ENCODE measurements around the gene LPCAT1.

DNA sequence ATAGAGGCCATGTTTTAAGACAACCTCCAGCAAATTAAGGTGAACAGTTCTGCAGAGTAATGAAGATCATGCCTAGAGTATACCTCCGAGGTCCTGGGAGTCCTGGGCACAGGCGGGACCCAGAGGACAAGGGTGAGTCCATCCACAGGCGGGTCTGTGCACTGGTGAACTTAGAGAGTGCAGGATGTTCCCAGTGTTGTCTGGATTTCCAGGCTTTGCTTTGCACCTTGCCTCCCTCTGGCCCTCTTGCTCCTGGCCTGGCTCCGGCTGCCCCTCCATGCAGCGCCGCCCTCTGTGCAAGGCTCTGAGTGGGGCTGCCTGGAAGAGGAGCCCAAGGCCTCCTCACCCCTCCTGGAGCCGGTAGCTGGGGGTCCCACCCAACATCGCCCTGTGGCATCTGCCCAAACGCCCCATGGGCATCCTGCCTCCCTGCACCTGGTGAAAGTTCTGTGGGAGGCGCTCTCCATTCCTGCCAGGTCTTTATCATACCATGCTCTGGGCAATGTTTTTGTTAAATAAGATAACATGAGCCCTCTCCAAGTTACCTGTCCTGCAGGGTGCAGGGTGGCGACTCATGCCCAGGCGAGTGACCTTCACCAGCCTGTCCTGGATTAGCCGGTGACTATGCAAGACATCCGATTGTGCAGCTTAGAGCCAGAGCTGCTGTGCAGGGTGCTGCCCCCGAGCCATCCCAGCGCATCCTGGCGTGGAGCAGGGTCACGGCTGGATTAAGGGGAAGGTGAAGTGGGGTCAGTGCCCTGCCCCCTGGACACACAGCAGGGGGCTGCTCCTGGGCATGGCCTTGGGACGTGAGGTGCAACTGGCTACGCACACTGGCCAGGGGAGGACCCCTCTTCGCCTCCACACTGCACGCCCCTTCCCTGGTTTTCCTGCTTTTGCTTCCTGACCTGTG lies 41.3 kb upstream of the LPCAT1 start:
- TF ChIP-seq, protein P1, sequence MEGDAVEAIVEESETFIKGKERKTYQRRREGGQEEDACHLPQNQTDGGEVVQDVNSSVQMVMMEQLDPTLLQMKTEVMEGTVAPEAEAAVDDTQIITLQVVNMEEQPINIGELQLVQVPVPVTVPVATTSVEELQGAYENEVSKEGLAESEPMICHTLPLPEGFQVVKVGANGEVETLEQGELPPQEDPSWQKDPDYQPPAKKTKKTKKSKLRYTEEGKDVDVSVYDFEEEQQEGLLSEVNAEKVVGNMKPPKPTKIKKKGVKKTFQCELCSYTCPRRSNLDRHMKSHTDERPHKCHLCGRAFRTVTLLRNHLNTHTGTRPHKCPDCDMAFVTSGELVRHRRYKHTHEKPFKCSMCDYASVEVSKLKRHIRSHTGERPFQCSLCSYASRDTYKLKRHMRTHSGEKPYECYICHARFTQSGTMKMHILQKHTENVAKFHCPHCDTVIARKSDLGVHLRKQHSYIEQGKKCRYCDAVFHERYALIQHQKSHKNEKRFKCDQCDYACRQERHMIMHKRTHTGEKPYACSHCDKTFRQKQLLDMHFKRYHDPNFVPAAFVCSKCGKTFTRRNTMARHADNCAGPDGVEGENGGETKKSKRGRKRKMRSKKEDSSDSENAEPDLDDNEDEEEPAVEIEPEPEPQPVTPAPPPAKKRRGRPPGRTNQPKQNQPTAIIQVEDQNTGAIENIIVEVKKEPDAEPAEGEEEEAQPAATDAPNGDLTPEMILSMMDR (IDR thresholded peaks at IDR 0.05; ENCODE audit: insufficient read depth, low read depth, low read length) = no peak
- no peak for TF ChIP-seq EZH2 (IDR thresholded peaks at IDR 0.05; ENCODE audit: insufficient read depth, low read length)
